ENCODE data around the gene BCL10. TPM values are rescaled to one million over a fixed set of nuclear protein-coding genes. Genes with fewer than 3 reads are reported as not detected.
A peak's percentile ranks its signal among the peaks of the same experiment; 100 is the strongest.
"Not testable (repeated sequence)": the region's sequence is repeated elsewhere in the genome, so short reads cannot be mapped to it uniquely, and the experiment has no call there.

Gene BCL10
- total and polyA plus RNA-seq, 3 donors from 2014 or later, result 16.5 to 21.2 (median 16.8) TPM

DNA sequence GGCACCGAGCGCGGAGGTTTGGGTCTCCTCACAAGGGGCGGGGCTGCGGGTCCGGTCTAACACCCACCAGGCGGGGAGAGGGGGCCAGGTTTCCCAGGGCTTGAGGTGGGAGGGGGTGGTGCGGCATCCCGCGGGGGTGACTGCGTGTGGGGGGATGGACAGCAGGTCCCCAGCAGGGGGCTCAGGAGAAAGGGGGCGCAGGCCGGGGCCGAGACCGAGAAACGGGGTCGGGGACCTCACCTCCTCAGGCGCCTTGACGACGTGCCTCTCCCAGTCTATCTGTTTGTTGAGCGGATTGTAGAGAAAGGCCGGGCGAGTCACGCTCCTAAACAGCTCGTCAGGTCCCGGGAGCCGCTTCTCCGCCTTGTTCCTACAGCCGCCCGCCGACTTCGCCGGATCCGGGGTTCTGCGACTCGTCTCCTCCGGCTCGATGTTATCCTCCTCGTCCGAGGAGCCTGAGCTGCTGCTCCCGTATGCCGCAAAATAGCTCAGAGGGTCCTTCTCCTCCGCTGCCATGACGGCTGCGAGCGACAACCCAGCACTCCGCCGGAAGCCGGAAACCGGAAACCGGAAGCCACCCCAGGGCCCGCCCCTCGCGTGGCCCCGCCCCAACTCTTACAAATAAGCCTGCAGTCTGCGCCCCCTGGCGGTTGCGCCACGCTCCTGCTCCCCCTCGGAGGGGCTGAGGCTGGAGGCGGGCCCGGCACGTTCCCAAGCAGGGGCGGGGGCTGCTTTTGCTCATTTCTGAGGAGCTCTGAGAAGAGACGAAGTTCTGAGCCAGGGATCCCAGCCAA lies 17.1 kb downstream of the BCL10 start, which contains the start of gene C1orf52:
TSS of gene C1orf52 (minus strand) at position 545 of the 794 bp plus-strand sequence. CDS start at position 516, 29 bp downstream.
- H3K9me3 ChIP-seq, result no peaks in the 10 kb centered on the region
- H3K27me3 ChIP-seq, result no peaks in the 10 kb centered on the region
- 0% methylated on average over 5 to 64 of the region's 65 CpGs for WGBS, 2 donors
- intact Hi-C loops (cut with DNase I; ENCODE audit: low total_unique reads), result no loop called here
- peak within 1 kb of the TSS; percentile 87 to 98 for H3K4me3 ChIP-seq
- H3K4me1 ChIP-seq, result peaks cover 4% of the 10 kb centered on the region
- no peaks in the 10 kb centered on the region for H3K36me3 ChIP-seq (ENCODE audit: low read depth, missing control alignments)
- peak within 1 kb of the TSS; percentile 71 to 76 for H3K27ac ChIP-seq
- TF ChIP-seq POLR2A (IDR thresholded peaks at IDR 0.05), result no peak
- TF ChIP-seq, protein P1, sequence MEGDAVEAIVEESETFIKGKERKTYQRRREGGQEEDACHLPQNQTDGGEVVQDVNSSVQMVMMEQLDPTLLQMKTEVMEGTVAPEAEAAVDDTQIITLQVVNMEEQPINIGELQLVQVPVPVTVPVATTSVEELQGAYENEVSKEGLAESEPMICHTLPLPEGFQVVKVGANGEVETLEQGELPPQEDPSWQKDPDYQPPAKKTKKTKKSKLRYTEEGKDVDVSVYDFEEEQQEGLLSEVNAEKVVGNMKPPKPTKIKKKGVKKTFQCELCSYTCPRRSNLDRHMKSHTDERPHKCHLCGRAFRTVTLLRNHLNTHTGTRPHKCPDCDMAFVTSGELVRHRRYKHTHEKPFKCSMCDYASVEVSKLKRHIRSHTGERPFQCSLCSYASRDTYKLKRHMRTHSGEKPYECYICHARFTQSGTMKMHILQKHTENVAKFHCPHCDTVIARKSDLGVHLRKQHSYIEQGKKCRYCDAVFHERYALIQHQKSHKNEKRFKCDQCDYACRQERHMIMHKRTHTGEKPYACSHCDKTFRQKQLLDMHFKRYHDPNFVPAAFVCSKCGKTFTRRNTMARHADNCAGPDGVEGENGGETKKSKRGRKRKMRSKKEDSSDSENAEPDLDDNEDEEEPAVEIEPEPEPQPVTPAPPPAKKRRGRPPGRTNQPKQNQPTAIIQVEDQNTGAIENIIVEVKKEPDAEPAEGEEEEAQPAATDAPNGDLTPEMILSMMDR (IDR thresholded peaks at IDR 0.05), result peak; percentile 96 to 98 (median 97)
- peak; percentile 98 for DNase-seq

DNA sequence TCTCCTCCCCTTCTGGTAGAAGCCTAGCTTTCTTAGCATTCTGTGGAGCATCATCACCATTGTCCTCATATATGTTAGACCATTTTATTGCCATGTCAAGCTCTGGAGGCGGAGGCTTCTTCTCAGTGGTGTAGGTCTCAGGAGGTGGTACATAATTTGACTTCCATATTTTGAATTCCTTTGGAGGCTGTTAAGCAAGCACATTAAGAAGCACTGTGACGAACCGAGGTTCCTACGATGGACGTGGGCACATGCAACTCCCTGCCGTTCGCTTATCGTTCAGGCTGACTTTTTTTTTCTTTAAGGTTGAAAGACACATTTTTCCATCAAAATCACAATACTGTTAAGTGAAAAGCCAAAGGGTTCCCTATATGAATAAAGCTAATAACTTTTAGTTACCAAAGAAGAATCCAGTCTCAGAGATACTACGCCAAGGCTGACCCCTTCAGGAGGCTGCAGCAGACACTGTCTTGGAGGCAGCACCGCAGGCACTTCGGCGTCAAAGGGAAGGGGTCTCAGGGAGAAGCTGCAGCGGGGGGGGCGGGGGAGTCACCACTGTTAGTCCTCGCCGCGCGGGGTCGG lies 17.8 kb downstream of the BCL10 start:
- Histone ChIP-seq H3K4me3 (peak overlapping the region; percentile 87 to 98), H3K4me1 (peaks cover 4% of the 10 kb centered on the region), H3K36me3 (ENCODE audit: low read depth, missing control alignments) (no peaks in the 10 kb centered on the region), H3K27ac (peak overlapping the region; percentile 71 to 76), H3K9me3 (no peaks in the 10 kb centered on the region), H3K27me3 (no peaks in the 10 kb centered on the region)
- intact Hi-C loops (cut with DNase I; ENCODE audit: low total_unique reads), result no loop called here
- no peak for DNase-seq
- TF ChIP-seq, protein P1 (IDR thresholded peaks at IDR 0.05), result no peak
- TF ChIP-seq POLR2A (IDR thresholded peaks at IDR 0.05), result no peak
- WGBS, 2 donors, result 3 to 5% methylated on average over 19 of the region's 19 CpGs

DNA sequence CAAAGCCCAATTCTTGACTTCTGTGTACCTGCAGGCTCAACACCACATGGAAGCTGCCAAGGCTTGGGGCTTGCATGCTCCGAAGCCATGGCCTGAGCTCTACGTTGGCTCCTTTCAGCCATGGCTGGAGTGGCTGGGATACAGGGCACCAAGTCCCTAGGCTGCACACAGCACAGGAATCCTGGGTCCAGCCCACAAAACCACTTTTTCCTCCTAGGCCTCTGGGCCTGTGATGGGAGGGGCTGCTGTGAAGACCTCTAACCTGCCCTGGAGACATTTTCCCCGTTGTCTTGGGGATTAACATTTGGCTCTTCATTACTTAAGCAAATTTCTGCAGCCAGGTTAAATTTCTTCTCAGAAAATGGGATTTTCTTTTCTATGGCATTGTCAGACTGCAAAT lies 27.4 kb downstream of the BCL10 start:
- intact Hi-C loops (cut with DNase I; ENCODE audit: low total_unique reads); H3K4me1 ChIP-seq; H3K4me3 ChIP-seq; H3K9me3 ChIP-seq; H3K36me3 ChIP-seq (ENCODE audit: low read depth, missing control alignments); DNase-seq; H3K27ac ChIP-seq; H3K27me3 ChIP-seq: not testable (repeated sequence)
- 91 to 93% methylated on average over 3 of the region's 3 CpGs for WGBS, 2 donors

DNA sequence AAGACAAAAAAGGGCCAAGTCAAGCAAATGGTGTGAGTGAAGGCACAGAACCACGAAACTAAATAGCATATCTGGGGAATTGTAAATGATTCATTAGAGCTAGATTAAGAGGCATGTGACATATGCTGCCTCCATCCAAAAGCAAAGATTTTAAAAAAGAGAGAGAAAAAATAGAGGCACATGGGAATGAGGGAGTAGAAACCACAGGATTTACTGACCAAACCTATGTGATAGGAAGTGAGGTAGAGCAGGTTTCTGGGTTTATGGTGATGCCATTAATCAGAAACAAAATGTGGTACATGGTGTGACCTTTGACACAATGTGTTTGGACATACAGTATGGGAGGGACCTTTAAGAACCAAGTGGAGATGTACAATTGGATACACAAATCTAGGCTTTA lies 30.5 kb downstream of the BCL10 start:
- Histone ChIP-seq H3K27ac (no peak overlapping the region), H3K9me3 (no peaks in the 10 kb centered on the region), H3K4me3 (no peak overlapping the region), H3K36me3 (ENCODE audit: low read depth, missing control alignments) (no peaks in the 10 kb centered on the region), H3K27me3 (no peaks in the 10 kb centered on the region), H3K4me1 (no peaks in the 10 kb centered on the region)
- 85 to 93% methylated on average over 1 of the region's 1 CpG for WGBS, 2 donors
- intact Hi-C loops (cut with DNase I; ENCODE audit: low total_unique reads), result no loop called here
- no peak for TF ChIP-seq POLR2A (IDR thresholded peaks at IDR 0.05)
- TF ChIP-seq, protein P1 (IDR thresholded peaks at IDR 0.05), result no peak
- DNase-seq, result no peak

DNA sequence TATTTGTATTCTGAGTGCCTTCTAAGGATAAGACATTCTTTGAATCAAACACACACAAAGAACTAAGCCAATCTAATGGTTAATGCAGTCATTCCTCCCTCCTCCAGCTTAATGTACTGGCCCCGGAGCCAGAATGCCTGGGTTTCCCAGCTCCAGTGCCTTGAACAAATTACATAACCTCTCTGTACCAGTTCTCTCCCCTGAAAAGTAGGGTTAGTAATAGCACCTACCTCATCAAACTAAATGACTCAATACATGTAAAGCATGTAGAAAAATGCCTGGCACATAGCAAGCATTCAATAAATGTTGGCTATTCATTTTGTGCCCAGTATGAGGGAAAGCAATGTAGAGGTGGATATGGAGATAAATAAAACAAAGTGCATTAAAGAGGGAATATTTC lies 31.0 kb downstream of the BCL10 start:
- Histone ChIP-seq H3K4me1 (no peaks in the 10 kb centered on the region), H3K27ac (no peak overlapping the region), H3K9me3 (no peaks in the 10 kb centered on the region), H3K4me3 (no peak overlapping the region), H3K27me3 (no peaks in the 10 kb centered on the region), H3K36me3 (ENCODE audit: low read depth, missing control alignments) (no peaks in the 10 kb centered on the region)
- intact Hi-C loops (cut with DNase I; ENCODE audit: low total_unique reads), result no loop called here
- TF ChIP-seq POLR2A (IDR thresholded peaks at IDR 0.05), result no peak
- TF ChIP-seq, protein P1 (IDR thresholded peaks at IDR 0.05), result no peak
- no peak for DNase-seq
- WGBS, 2 donors, result 67 to 79% methylated on average over 1 of the region's 1 CpG
